Measurements from ENCODE around the gene YPEL5. TPM values are rescaled to one million over a fixed set of nuclear protein-coding genes. Genes with fewer than 3 reads are reported as not detected.
A peak's percentile ranks its signal among the peaks of the same experiment; 100 is the strongest.

The YPEL5 gene
- total RNA-seq, 1 experiment from 2014 or later = 225 TPM

GRCh38 chr2:30149513-30149912 lies 2.7 kb downstream of the YPEL5 start:
- ChIA-PET POLR2A (ENCODE audit: low non-redundant PET) (no interaction called here), CTCF (interaction anchor here (3.4 kb wide), 1 partner anchor 15 kb away, joined by 16 read pairs; no protein-coding TSS in a partner anchor)
- Histone ChIP-seq H3K4me1 (ENCODE audit: insufficient read depth, low read length, poor library complexity, severe bottlenecking) (peaks cover 28% of the 10 kb centered on the region), H3K4me3 (ENCODE audit: low read depth, low read length, poor library complexity, severe bottlenecking) (peak overlapping the region; percentile 86), H3K9me3 (ENCODE audit: low read depth, low read length, poor library complexity, severe bottlenecking) (no peaks in the 10 kb centered on the region), H3K36me3 (ENCODE audit: insufficient read depth, low read length, poor library complexity, severe bottlenecking) (peaks cover 55% of the 10 kb centered on the region), H3K27me3 (replicated peaks; ENCODE audit: insufficient read depth, low read depth, low read length, poor library complexity) (no peaks in the 10 kb centered on the region), H3K27ac (ENCODE audit: low read depth, low read length, poor library complexity, severe bottlenecking) (peak overlapping the region; percentile 23)
- peak; percentile 40 for DNase-seq (ENCODE audit: low spot score)
- TF ChIP-seq CTCF (conservative IDR thresholded peaks at IDR 0.05; ENCODE audit: low read depth, low read length) = no peak
- TF ChIP-seq EZH2 (IDR thresholded peaks at IDR 0.05; ENCODE audit: borderline replicate concordance, low read depth, low read length, poor library complexity, severe bottlenecking) = no peak
- intact Hi-C loops (cut with micrococcal nuclease; ENCODE audit: unreplicated experiment) = no loop called here
- no TSS peak for BruUV-seq (replicated peaks)

- H3K27ac ChIP-seq (ENCODE audit: low read depth, low read length, poor library complexity, severe bottlenecking) = peak overlapping the region; percentile 21
- CTCF ChIA-PET = interaction anchor here (0.6 to 3.4 kb wide), 2 partner anchors 15 to 559 kb away, joined by 3 to 16 read pairs; no protein-coding TSS in a partner anchor
- DNase-seq (ENCODE audit: low spot score) = no peak
- BruUV-seq (replicated peaks) = no TSS peak
- H3K36me3 ChIP-seq (ENCODE audit: insufficient read depth, low read length, poor library complexity, severe bottlenecking) = peaks cover 60% of the 10 kb centered on the region
- POLR2A ChIA-PET (ENCODE audit: low non-redundant PET) = interaction anchor here (0.6 kb wide), 1 partner anchor 387 kb away, joined by 4 read pairs; no protein-coding TSS in a partner anchor
- H3K9me3 ChIP-seq (ENCODE audit: low read depth, low read length, poor library complexity, severe bottlenecking) = no peaks in the 10 kb centered on the region
- peaks cover 28% of the 10 kb centered on the region for H3K4me1 ChIP-seq (ENCODE audit: insufficient read depth, low read length, poor library complexity, severe bottlenecking)
- H3K4me3 ChIP-seq (ENCODE audit: low read depth, low read length, poor library complexity, severe bottlenecking) = peak overlapping the region; percentile 86
- intact Hi-C loops (cut with micrococcal nuclease; ENCODE audit: unreplicated experiment) = no loop called here
- no peak for TF ChIP-seq CTCF (conservative IDR thresholded peaks at IDR 0.05; ENCODE audit: low read depth, low read length)
- no peak for TF ChIP-seq EZH2 (IDR thresholded peaks at IDR 0.05; ENCODE audit: borderline replicate concordance, low read depth, low read length, poor library complexity, severe bottlenecking)
- no peaks in the 10 kb centered on the region for H3K27me3 ChIP-seq (replicated peaks; ENCODE audit: insufficient read depth, low read depth, low read length, poor library complexity)
Observed at GRCh38 chr2:30149976-30150375, 3.2 kb downstream of the YPEL5 start.

- POLR2A ChIA-PET (ENCODE audit: low non-redundant PET) = interaction anchor here (0.7 kb wide), 1 partner anchor 1963 kb away, joined by 3 read pairs; no protein-coding TSS in a partner anchor
- H3K36me3 ChIP-seq (ENCODE audit: insufficient read depth, low read length, poor library complexity, severe bottlenecking) = peaks cover 68% of the 10 kb centered on the region
- peaks cover 32% of the 10 kb centered on the region for H3K4me1 ChIP-seq (ENCODE audit: insufficient read depth, low read length, poor library complexity, severe bottlenecking)
- H3K9me3 ChIP-seq (ENCODE audit: low read depth, low read length, poor library complexity, severe bottlenecking) = no peaks in the 10 kb centered on the region
- intact Hi-C loops (cut with micrococcal nuclease; ENCODE audit: unreplicated experiment) = no loop called here
- no TSS peak for BruUV-seq (replicated peaks)
- H3K27me3 ChIP-seq (replicated peaks; ENCODE audit: insufficient read depth, low read depth, low read length, poor library complexity) = no peaks in the 10 kb centered on the region
- peak overlapping the region; percentile 86 for H3K4me3 ChIP-seq (ENCODE audit: low read depth, low read length, poor library complexity, severe bottlenecking)
- no peak for DNase-seq (ENCODE audit: low spot score)
- peak overlapping the region; percentile 21 for H3K27ac ChIP-seq (ENCODE audit: low read depth, low read length, poor library complexity, severe bottlenecking)
- CTCF ChIA-PET = interaction anchor here (0.6 to 3.4 kb wide), 2 partner anchors 14 to 558 kb away, joined by 3 to 16 read pairs; no protein-coding TSS in a partner anchor
- no peak for TF ChIP-seq CTCF (conservative IDR thresholded peaks at IDR 0.05; ENCODE audit: low read depth, low read length)
- no peak for TF ChIP-seq EZH2 (IDR thresholded peaks at IDR 0.05; ENCODE audit: borderline replicate concordance, low read depth, low read length, poor library complexity, severe bottlenecking)
Observed at GRCh38 chr2:30150786-30151185, 4.0 kb downstream of the YPEL5 start.

Data from A673 (cell line).